ENCODE data around the gene ALK.
"Not testable (repeated sequence)": the region's sequence is repeated elsewhere in the genome, so short reads cannot be mapped to it uniquely, and the experiment has no call there.

ALK gene

GRCh38 chr2:29837925-29838324 is 83.5 kb downstream of the ALK start:
- no peak for DNase-seq

- no peak for DNase-seq
These were observed 86.8 kb downstream of the ALK start for GRCh38 chr2:29834624-29835023.

- DNase-seq = no peak
These were observed 87.3 kb downstream of the ALK start for GRCh38 chr2:29834036-29834540.

DNA sequence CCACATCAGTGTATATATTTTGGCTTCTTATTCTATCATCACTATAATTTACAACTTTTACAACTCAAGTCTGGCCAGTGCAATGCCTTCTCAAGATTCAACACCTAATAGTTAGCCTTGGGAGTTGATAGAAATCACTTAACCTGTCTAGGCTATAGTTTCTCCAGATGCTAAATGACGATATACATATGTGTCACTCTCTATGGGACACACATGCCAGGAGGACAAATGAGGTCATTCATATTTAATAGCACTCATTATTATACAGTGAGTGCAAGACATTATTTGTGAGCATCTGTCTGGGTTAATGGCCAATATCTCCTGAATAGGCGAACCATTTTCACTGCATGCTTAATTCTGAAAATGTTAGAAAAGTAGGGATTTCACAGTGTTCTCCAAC is 89.8 kb downstream of the ALK start:
- DNase-seq = no peak

GRCh38 chr2:29829841-29830240 is 91.5 kb downstream of the ALK start:
- no peak for DNase-seq

- not testable (repeated sequence) for DNase-seq
These were observed 97.2 kb downstream of the ALK start for GRCh38 chr2:29824145-29824544.

DNA sequence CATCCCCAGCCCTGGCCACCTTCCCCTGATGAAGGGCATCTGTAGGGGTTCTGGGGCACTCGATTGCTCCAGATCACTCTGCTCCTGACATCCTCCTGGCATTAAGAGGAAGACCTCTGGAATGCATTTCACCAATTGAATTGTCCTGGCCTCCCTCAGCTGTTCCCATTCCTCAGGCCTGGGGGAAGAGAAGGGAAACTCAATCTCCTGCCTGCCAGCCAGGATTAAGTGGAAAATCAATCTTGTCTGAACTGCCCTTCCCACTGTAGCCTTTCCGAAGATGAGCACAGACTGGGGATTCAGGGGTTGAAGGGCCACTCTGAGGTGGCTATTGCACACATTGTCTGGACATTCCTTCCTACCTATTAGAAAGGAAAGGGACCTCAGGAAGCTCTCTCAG is 99.8 kb downstream of the ALK start:
- no peak for DNase-seq

DNA sequence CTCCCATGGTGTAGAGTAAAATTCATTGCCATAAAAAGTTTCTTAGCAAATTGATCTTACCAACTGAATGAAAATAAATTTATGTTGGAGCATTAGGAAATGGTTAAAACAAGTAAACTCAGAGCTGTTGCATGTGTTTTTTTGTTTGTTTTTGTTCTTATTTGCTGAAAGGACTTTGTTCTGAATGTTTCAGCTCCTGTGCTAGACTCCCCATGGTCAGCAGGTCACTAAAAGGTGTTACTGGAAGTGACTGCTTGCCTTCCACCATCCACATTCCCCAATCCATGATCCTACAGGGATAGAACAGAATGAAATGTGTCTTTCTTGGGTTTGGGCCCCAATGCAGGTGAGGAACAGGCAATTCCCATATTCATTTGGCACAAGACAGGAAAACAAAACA is 101.8 kb downstream of the ALK start:
- no peak for DNase-seq

DNA sequence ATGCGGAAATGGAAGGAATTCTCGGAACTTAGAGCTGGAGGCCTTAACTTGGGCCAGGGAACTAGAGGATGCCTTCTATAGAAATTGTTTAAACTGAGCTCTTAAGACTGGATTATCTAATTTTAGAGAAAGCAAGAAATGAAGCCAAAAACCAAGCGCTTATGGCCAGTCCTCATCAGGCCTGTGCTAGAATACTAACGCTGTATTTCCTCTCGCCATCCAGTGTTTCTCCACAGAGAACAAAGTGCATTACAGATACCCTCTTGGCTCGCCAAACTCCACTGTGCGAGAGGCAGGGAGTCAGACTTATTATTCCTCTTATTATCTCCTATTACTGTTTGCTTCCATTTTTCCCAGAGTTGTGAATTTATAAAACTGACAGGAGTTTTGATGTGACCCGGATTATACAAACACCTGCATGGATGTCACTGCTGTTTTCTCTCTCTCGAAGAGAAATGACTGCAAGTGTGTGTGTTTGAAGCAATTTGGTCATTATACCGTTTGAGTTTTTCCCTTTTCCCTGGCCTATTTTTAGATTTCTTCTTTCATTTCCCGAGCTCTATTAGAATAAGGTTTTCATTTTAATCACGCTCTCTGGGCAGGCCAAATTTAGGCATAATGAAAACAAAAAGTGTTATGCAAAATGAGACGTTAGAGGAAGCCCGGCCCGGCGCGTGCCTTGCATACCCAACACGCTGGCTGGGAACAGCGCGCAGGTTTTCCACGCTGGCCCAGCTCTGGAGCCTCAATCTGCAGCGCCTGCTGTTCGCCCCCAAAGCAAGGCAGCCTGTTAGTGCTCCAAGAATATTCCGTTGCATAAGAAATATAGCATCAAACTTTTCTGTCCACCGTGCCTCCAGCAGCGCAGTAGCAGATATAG is 103.3 kb downstream of the ALK start:
- DNase-seq = no peak

DNA sequence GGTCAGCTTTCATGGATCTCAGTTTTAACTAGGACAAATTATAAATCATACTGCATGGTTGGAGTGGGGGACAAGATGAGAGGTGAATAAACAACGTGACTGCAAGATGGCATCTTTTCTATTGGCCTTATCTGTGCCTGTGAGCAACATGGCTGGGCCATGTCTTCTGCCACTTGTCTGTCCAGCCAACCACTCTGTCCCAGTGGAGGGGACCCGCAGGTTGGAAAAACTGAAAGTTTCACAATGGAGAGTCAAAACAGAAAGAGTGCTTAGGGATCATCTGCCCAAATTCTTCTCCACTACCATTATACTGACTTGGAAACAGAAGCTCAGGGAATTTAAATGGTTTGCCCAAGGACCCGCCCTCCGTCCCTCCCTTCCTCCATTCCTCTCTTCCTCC is 104.1 kb downstream of the ALK start:
- DNase-seq = no peak

DNA sequence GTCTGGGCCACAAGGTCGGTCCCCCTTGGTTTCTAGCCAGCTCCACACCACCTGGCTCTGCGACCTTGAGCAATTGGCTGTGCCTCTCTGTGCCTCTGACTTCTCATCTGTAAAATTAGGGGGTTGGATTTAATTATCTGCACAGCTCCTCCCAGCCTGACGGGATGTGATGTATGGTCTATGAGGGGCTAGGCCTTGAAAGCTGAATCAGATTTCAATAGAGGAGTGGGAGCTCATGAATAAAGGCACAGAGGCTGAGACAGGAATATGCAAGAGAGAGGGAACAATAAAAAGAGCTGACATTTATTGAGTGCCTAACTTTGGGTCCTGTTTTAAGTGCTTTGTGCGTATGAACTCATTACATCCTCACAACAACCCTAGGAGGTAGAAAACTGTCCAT is 104.7 kb downstream of the ALK start:
- DNase-seq = no peak

GRCh38 chr2:29811378-29811777 is 110.0 kb downstream of the ALK start:
- DNase-seq = no peak

- no peak for DNase-seq
These were observed 110.4 kb downstream of the ALK start for GRCh38 chr2:29810956-29811355.

DNA sequence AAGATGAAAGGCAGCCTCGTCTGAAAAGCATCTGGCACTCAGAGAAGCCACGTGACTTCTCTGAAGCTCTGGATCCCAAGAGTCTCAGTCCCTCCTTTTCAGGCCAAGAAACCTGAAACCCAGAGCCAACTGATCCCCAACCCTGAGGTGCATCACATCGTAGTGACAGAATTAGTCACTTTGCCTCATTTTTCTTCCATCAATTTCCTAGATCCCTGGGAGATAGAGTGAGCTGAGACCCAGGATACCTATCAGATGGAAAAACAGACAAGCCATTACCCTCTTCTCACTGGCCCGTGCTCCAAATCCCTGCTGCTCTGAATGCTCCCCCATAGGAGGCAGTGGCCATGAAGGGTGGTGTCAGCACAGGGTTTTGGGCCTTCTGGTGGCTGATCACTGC is 113.1 kb downstream of the ALK start:
- no peak for DNase-seq

- DNase-seq = no peak
These were observed 114.3 kb downstream of the ALK start for GRCh38 chr2:29807082-29807481.

- no peak for DNase-seq
These were observed 114.9 kb downstream of the ALK start for GRCh38 chr2:29806461-29806860.

- DNase-seq = no peak
These were observed 116.7 kb downstream of the ALK start for GRCh38 chr2:29804671-29805070.

DNA sequence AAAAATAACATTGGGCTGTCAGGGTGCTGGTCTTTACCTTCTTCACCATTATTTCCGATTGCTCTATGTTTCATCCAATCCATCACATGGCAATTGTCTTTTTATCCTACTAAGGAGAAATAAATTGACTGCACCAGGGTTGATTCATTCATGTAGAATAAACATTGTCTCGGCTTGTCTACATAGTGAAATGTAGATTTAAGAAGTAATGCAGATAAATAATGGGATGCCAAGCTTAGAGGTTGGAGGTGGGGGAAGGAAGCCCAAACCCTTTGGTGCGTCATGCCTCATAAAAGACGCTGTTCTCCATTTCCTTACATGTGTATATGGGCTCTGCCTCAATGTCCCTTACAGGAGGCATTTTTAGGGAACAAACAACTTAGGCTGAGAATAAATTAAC is 117.8 kb downstream of the ALK start:
- DNase-seq = no peak

- DNase-seq = no peak
These were observed 118.4 kb downstream of the ALK start for GRCh38 chr2:29802986-29803385.

- no peak for DNase-seq
These were observed 121.8 kb downstream of the ALK start for GRCh38 chr2:29799628-29800027.

DNA sequence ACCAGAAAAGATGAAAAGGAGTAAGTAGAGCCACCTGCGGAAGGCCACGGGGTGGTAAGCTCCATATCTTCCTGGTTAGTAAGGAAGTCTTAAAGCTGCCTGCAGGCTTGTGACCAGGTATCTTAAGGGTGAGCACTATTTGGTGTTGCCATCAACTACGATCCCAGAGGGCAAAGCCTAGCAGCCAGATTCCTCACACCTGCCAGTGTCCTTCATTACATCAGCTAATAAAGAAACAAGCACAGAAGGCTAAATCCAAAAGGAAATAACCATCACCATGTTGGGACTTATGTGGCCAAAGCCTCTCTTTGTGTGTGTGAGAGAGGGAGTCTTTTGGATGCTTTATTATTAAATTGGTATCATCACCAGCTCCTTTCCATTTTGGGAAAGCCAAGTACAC is 123.5 kb downstream of the ALK start:
- DNase-seq = no peak

DNA sequence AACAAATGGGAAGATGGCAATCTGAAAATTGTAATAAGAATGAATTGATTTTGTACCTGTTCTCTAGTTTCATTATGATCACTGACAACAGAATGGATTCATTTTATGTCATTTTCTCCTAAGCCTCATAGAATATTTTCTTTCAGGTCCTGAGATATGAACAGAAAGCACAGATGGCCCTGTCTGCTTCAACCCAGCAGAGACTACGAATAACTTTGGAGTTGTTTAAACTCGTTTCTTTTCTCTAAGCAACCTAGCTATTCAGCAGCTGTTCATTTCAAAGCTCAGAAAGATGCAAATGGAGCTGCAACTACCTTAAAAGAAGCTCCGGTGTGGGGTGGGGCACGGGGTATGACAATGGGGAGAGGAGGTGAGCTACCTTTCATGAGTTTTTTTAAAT is 124.9 kb downstream of the ALK start:
- no peak for DNase-seq

DNA sequence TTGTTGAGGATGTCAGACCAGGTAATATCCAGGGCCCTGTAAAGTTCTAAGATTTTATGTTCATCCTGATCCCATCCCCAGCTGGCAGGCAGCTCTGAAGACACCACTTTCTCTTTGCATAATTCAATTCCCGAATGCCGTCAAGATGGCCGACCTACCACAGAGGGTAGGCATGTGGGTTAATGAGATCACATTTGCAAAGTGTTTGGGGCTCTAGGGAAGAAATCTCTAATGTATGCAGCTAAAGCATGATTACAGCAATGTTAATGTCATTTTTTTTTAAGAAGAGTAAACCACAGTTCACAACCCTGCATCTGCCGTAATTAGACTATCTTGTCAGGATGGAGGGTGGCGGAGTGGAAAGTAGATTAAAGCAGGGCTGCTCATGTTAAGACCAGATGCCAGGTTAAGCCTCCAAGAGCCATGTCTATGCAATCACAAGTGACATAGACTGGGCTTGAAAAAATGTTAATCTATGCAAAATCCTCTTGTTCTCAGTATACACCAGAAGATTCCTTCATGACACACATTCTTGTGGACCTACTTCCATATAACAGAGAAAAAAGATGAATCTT is 131.4 kb downstream of the ALK start:
- no peak for DNase-seq

Data from GF-D8 (cell line).